Left hindlimb (tissue), 1 donor: Measurements from ENCODE around the gene RAD51B.

Experiments used
- DNase-seq: peaks from one replicate; pipeline ENCODE4 v3.0.0-alpha.2; 2018

The RAD51B gene

GRCh38 chr14:68772761-68773381 is 953.3 kb downstream of the RAD51B start:
- no peak for DNase-seq

- DNase-seq = no peak
These were observed 955.4 kb downstream of the RAD51B start for GRCh38 chr14:68774771-68775613.

- no peak for DNase-seq
These were observed 956.1 kb downstream of the RAD51B start for GRCh38 chr14:68775614-68776126.

GRCh38 chr14:68777644-68778043 is 958.1 kb downstream of the RAD51B start:
- DNase-seq = no peak
